GM12891 (cell line): Measurements from ENCODE around the gene SLAIN2.

ENCODE experiments used
- PAX5 ChIP-seq: IDR thresholded peaks from 2 replicates; pipeline ENCODE4 v1.6.1; 2011; ENCODE audit warnings: low read length, moderate library complexity, mild to moderate bottlenecking; ENCODE audit not compliant: insufficient read depth, severe bottlenecking
- POLR2A ChIP-seq: IDR thresholded peaks from 2 replicates; pipeline ENCODE4 v1.6.1; 2011; ENCODE audit warnings: low read depth, low read length, control low read depth
- POLR2AphosphoS5 ChIP-seq: IDR thresholded peaks from 2 replicates; pipeline ENCODE4 v1.6.1; 2011; ENCODE audit warnings: low read depth, low read length, control low read depth
- POU2F2 ChIP-seq: IDR thresholded peaks from 2 replicates; pipeline ENCODE4 v1.6.1; 2011; ENCODE audit warnings: low read depth, mild to moderate bottlenecking, control low read depth, low read length, moderate library complexity
- SPI1 ChIP-seq: IDR thresholded peaks from 2 replicates; pipeline ENCODE4 v1.6.1; 2011; ENCODE audit warnings: low read depth, low read length, control low read depth
- TAF1 ChIP-seq: IDR thresholded peaks from 2 replicates; pipeline ENCODE4 v1.6.1; 2011; ENCODE audit warnings: low read depth, low read length, control low read depth

DNA sequence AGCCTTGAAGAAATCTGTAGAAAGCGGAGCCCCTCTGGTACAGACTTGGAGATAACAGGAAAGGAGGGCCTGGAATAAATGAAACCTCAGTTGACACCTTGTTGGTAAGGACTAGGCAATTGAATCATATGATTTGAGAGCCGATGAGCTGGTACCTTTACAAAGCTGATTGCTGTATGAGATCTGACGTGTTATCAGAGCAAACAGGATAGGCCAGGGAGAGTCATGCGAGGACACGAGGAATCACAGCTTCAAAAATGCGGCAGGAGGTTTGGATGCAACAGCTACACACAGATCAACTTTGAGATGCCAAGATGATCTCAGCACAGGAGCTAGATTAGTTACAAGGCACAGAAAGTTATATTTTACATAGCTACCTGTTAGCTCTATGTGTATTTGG lies 134.4 kb downstream of the SLAIN2 start:
- TF ChIP-seq POLR2A = no peak
- TF ChIP-seq POLR2AphosphoS5 = no peak
- TF ChIP-seq TAF1 = no peak
- TF ChIP-seq PAX5 = no peak
- TF ChIP-seq SPI1 = no peak
- no peak for TF ChIP-seq POU2F2
